Loucy (cell line): ENCODE results near the gene LUZP2.

Source experiments
- CTCF ChIP-seq: fragments of 200-600 bp; sonication (generic); conservative IDR thresholded peaks from 2 replicates; pipeline ENCODE4 v1.5.1; 2014; ENCODE audit warnings: mild to moderate bottlenecking, antibody characterized with exemption, low read length
- EZH2phosphoT487 ChIP-seq: fragments of 200-600 bp; IDR thresholded peaks from 2 replicates; pipeline ENCODE4 v1.6.1; 2018; ENCODE audit warnings: antibody characterized with exemption, mild to moderate bottlenecking, moderate library complexity, borderline replicate concordance

DNA sequence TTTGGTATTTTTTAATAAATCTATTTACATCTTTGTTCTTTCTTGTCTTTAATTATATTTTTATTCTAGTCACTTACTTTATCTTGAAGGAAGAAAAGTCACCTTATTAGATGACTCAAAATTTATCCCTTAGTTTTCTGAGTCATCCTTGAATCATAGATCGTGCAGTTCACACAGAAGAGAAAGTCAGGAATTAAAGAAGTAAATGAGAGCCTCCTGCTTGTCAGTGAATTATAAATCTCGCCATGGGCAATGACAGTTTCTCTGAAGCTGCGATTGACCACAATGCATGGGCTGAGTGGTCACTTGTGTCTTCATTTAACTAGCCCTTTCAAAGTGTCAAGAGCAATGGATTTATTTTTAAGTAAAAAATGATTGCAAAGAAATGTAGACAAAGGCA lies 91.2 kb downstream of the LUZP2 start:
- TF ChIP-seq CTCF: no peak
- no peak for TF ChIP-seq EZH2phosphoT487
